ENCODE measurements around the gene SNORC.
A peak's percentile ranks its signal among the peaks of the same experiment; 100 is the strongest.
"Not testable (repeated sequence)": the region's sequence is repeated elsewhere in the genome, so short reads cannot be mapped to it uniquely, and the experiment has no call there.

SNORC gene

GRCh38 chr2:232870018-232870765 is at the start of gene SNORC:
Gene SNORC, plus strand, starts transcription at chr2:232870264. Its CDS starts 78 bp downstream, at chr2:232870342.
- DNase-seq, result no peak

GRCh38 chr2:232829988-232830387 is 40.1 kb upstream of the SNORC start:
- DNase-seq, result no peak

- no peak for DNase-seq
Observed at GRCh38 chr2:232831496-232831895, 38.6 kb upstream of the SNORC start.

DNA sequence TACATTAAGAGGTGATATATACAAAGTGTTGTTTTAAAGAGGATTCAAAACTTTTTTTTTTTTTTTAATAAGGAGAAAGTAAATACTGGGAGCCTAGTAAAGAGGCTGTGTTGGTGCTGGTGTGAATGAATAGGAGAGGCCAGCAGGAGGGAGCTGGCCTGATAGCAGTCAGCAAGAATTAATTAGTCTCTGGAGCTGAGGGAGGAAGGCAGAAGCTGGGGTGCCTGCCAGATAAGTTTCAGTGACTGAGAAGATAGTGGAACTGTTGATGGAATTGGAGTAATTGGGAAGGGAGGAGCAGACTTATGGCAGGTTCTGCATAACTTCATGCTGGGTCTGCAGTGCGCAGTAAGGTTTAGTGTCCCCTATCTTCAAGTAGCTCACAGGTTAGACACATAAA is 36.2 kb upstream of the SNORC start:
- DNase-seq, result no peak

- no peak for DNase-seq
Observed at GRCh38 chr2:232835687-232836208, 34.3 kb upstream of the SNORC start.

DNA sequence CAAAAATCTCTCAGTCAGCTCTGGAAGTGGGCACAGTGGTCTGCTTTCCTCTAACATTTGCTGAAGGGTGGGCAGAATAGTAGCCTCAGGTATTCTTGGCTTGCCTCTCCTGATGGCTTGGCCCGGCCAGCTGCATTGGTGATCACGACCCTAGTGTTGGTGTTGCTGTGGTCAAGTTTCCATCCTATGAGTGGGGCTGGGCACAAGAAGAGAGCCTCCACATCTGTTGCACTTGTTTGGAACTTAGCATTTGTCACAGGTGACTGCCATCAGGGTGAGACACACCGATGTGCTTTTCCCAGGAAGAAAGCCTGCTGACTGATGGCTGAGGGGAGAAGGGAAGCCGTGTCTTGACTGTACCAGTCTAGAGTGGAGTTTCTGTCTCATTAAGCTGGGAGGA is 33.1 kb upstream of the SNORC start:
- DNase-seq, result no peak

DNA sequence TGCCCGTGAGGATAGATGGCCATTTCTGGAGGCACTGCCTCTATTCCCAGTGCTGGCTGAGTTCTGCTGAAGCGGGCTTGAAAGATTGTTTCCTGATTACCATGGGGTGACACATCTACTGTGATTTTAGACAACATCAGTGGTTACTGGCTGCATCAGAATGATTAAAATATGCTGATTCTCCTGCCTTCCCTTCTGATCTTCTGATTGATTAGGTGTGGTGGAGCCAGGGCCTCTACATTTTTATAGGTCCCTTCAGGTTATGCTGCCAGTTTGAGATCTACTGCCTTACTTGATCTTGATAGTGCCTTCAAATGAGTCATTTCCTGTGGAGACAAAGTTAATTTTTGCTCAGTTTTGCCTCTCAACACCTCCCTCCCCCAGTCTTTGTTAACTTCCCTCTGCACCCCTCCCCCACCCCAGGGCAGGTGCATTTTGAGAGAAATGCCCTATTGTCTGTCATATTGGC is 31.6 kb upstream of the SNORC start:
- DNase-seq, result peak; percentile 24

DNA sequence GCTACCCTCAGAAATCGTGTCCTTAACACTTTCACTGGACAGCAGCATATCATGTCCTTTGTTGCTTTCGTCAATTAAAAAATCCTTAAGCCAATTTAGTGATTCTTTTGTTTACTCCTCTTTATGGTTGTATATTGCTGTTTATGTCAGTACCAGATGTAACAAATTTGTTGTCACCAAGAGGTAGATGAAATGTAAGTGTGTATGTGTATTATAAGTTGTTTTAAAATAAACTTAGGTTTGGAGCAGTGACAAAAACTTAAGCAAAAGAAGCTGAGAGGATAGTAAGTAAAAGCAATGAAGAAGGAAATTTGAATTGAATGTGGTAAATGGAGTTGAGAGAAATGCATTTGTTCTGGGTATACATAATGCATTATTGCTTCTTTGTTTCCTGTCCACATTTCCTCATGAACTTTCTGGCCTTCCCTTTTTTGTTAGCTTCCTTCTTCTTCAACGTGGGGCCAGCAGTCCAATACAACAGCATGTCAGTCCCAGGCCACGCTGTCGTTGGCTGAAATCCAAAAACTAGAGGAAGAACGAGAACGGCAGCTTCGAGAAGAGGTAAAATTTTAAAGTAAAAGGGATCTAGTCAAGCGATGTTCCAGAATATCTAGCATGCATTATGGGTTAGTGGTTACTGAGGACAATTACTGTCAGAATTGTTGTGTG is 30.5 kb upstream of the SNORC start:
- peak; percentile 80 for DNase-seq

DNA sequence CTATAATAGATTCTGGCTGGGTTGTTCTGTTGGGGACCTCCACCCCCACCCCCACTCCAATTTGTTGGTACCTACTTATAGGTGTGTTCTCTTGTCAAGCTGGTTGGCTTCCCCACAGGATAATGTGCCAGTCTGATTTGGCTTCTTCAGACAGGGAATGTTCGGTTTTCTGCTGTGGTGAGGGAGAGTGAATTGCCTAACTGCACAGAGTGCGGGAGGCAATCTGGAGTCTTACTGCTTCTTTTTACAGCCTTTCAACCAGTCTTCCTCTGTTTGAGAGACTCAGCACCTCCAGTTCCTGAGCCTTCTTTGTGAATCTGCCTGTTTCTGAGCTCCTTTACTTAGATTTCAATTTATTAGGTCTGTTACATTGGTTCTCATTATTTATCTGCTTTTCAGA is 27.4 kb upstream of the SNORC start:
- DNase-seq, result peak; percentile 11

- DNase-seq, result no peak
Observed at GRCh38 chr2:232843834-232844233, 26.2 kb upstream of the SNORC start.

- no peak for DNase-seq
Observed at GRCh38 chr2:232846055-232846454, 24.0 kb upstream of the SNORC start.

GRCh38 chr2:232850039-232850438 is 20.0 kb upstream of the SNORC start:
- no peak for DNase-seq

DNA sequence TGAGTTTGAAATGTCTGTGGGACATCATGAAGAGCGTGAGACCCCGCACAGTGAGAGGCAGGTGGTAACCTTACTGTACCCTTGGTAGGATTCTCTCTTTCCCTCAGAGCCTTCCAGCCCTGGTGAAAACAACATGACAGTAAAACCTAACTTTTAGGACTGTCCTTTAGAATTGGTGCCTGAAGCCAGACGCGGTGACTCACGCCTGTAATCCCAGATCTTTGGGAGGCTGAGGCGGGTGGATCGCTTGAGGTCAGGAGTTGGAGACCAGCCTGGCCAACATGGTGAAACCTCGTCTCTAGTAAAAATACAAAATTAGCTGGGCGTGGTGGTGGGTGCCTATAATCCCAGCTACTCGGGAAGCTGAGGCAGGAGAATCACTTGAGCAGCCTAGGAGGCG is 18.0 kb upstream of the SNORC start:
- not testable (repeated sequence) for DNase-seq

DNA sequence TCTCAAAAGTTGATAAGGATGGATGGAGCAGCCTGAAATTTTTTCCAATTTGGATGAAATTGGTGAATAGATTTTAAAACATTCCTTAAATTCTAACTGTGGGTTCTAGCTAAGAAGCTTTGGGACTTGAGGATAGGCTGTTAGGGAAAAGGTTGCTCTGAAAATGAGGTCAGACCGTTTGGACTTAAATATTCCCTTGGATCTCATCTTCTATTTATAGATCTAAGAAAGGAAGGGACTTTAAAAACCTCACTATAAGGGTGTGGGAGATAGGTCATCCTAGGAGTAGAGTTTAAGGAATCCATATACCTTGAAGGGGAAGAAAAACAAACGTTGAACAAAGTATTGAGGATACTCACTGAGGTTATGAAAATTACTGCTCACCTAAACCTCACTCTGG is 17.4 kb upstream of the SNORC start:
- no peak for DNase-seq

GRCh38 chr2:232854082-232854481 is 16.0 kb upstream of the SNORC start:
- DNase-seq, result peak; percentile 49

DNA sequence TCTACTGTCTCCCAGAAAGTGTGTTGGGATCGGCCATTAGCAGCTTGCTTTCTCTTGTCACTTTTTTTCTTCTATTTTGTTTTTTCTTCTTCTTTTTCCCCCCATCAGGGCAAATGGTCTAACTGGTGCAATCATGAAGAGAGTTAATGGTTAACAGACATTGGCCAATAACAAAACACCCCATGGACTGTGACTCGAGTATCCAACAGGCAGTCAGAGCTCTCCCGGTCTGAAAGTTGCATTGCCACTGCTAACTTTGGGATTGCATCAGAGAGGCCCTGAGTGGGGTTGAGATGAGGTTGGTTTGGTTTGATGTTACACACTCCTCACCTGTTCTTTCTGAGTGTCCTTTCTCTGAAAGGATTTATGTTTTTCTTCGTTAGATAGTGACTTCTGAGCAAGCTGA is 12.9 kb upstream of the SNORC start:
- DNase-seq, result no peak

DNA sequence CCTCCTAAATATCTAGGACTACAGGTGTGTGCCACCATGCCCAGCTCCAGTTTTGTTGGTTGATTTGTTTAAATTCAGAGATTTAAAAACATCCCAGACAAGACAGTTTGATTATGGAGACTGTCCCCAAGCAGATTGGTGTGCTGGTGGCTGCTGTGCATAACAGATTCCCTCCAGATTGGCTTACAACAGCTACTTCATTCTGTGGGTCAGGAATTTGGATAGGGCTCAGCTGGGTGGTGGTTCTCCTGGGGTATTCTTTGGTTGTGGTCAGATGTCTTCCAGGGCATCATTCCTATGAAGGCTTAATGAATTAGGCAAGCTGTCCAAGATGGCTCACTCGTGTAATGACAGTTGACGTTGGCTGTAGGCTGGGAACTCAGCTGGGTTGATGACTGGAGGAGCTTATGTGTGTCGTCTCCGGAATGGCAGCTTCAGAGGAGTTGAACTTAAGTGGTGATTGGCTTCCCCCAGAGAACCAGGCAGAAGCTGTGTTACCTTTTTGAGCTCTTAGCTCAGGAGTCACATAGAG is 10.6 kb upstream of the SNORC start:
- DNase-seq, result no peak

GRCh38 chr2:232860593-232861241 is 9.3 kb upstream of the SNORC start:
- DNase-seq, result no peak

- DNase-seq, result no peak
Observed at GRCh38 chr2:232861353-232861752, 8.7 kb upstream of the SNORC start.

DNA sequence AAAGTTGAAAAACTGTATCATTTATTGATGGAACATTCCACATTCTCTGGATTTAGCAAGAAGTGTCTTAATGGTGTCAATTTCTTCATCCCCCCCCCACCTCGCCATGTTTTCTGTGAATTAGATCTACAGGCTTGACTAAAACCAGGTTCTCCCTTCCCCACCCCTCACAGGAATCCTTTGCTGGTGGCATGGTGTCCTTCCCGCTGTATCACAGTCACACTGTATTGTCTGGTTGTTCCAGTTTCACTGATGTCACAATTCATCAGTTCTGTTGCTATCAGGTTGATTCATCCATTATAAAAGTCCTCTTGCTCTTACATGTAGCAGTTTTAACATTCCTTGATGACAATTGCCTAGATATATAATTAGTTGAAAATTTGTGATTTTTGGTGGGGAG is 6.1 kb upstream of the SNORC start:
- DNase-seq, result no peak

- DNase-seq, result no peak
Observed at GRCh38 chr2:232865165-232865564, 4.9 kb upstream of the SNORC start.

- DNase-seq, result no peak
Observed at GRCh38 chr2:232866104-232866503, 4.0 kb upstream of the SNORC start.

All from inflammatory macrophage treated with lipopolysaccharide for 4 hours (primary cell).